B cell (primary cell): ENCODE measurements around the gene WDR7. TPM values are rescaled to one million over a fixed set of nuclear protein-coding genes. Genes with fewer than 3 reads are reported as not detected.

ENCODE experiments used
- ATAC-seq: fragments of 200-7000 bp; cut with Tn5 transposase; one replicate; pipeline ENCODE4 v1.10.0; 2021; ENCODE audit warnings: low read depth, mild to moderate bottlenecking, moderate number of reproducible peaks, moderate library complexity
- CTCF ChIA-PET: fragments of 350-600 bp; sonication (Branson Sonifier 250); formaldehyde crosslinking; loops from one replicate; lab custom pipeline; 2021; ENCODE audit warnings: antibody characterized with exemption, inconsistent platforms; lab: Charles Lee
- POLR2A ChIA-PET: fragments of 350-600 bp; sonication (Branson Sonifier 250); formaldehyde crosslinking; loops from one replicate; lab custom pipeline; 2021; ENCODE audit warnings: antibody characterized with exemption; lab: Charles Lee
- DNase-seq: peaks from one replicate; pipeline ENCODE4 v3.0.0; 2013
- H2AFZ ChIP-seq: 2 replicates; pipeline ENCODE4 v1.6.1; 2012; ENCODE audit warnings: mild to moderate bottlenecking, low read depth, low read length; ENCODE audit not compliant: insufficient read depth, poor library complexity, severe bottlenecking
- H3K27ac ChIP-seq, 2 donors: 1 replicate in 1 of 2; 2 replicates in 1 of 2; pipeline ENCODE4 v1.5.1; 2012 to 2013; ENCODE audit warnings: low read length in 2 of 2, mild to moderate bottlenecking in 2 of 2, moderate library complexity in 1 of 2
- H3K27me3 ChIP-seq, 4 experiments: fragments of 200-600 bp in 1 of 4; sonication (generic) in 1 of 4; replicated peaks in 1 of 4; 1 replicate in 2 of 4; 2 replicates in 2 of 4; pipeline versions ENCODE4 v1.6.1 to v1.7.0; 2013 to 2016; ENCODE audit warnings: low read length in 3 of 4, mild to moderate bottlenecking in 2 of 4, mixed read lengths in 1 of 4, moderate library complexity in 1 of 4; ENCODE audit not compliant: insufficient read depth in 4 of 4, control insufficient read depth in 3 of 4; ENCODE audit errors: control extremely low read depth in 1 of 4
- H3K36me3 ChIP-seq, 2 experiments: replicated peaks in 1 of 2; 1 replicate in 1 of 2; 2 replicates in 1 of 2; pipeline versions ENCODE4 v1.6.1 to v1.7.1; 2013; ENCODE audit warnings: low read length in 1 of 2; ENCODE audit not compliant: insufficient read depth in 2 of 2, control insufficient read depth in 1 of 2; ENCODE audit errors: control extremely low read depth in 1 of 2, extremely low read depth in 1 of 2
- H3K4me1 ChIP-seq, 2 donors: fragments of 200-600 bp in 1 of 2; sonication (generic) in 1 of 2; 1 replicate in 1 of 2; 2 replicates in 1 of 2; pipeline versions ENCODE4 v1.5.1 to v1.6.1; 2013 to 2017; ENCODE audit warnings: low read length in 2 of 2; ENCODE audit not compliant: control insufficient read depth in 2 of 2, insufficient read depth in 2 of 2
- H3K4me2 ChIP-seq: replicated peaks from 2 replicates; pipeline ENCODE3; 2012; ENCODE audit warnings: mild to moderate bottlenecking, low read depth, low read length; ENCODE audit not compliant: poor library complexity, severe bottlenecking
- H3K4me3 ChIP-seq, 5 experiments: fragments of 200-600 bp in 1 of 5; sonication (generic) in 1 of 5; 1 replicate in 3 of 5; 2 replicates in 2 of 5; pipeline versions ENCODE4 v1.5.1 to v1.7.0; 2011 to 2016; ENCODE audit warnings: low read length in 4 of 5, mild to moderate bottlenecking in 4 of 5, low read depth in 2 of 5, control low read depth in 1 of 5, moderate library complexity in 1 of 5; ENCODE audit not compliant: insufficient read depth in 1 of 5; ENCODE audit errors: control extremely low read depth in 1 of 5, extremely low read depth in 1 of 5
- H3K79me2 ChIP-seq: fragments of 200-600 bp; sonication (generic); one replicate; pipeline ENCODE4 v1.6.0; 2016; ENCODE audit warnings: low read length; ENCODE audit not compliant: control insufficient read depth, insufficient read depth
- H3K9ac ChIP-seq: fragments of 200-600 bp; sonication (generic); 2 replicates; pipeline ENCODE4 v1.6.1; 2017; ENCODE audit warnings: mild to moderate bottlenecking, low read length, moderate library complexity
- H3K9me3 ChIP-seq, 3 donors: one replicate each; pipeline versions ENCODE4 v1.6.1 to v1.7.1; 2013; ENCODE audit warnings: low read length in 2 of 3; ENCODE audit not compliant: control insufficient read depth in 2 of 3, insufficient read depth in 1 of 3; ENCODE audit errors: control extremely low read depth in 1 of 3
- H4K20me1 ChIP-seq: 2 replicates; pipeline ENCODE4 v1.6.0; 2012; ENCODE audit warnings: mild to moderate bottlenecking, low read length; ENCODE audit not compliant: insufficient read depth, control insufficient read depth, poor library complexity, severe bottlenecking
- H3K27ac Mint-ChIP-seq: one replicate; pipeline ENCODE4 v1.8.0; 2021; ENCODE audit warnings: mixed read lengths
- H3K27me3 Mint-ChIP-seq: one replicate; pipeline ENCODE4 v1.8.0; 2021; ENCODE audit warnings: mixed read lengths
- H3K4me1 Mint-ChIP-seq: one replicate; pipeline ENCODE4 v1.8.0; 2021; ENCODE audit warnings: mixed read lengths
- H3K4me3 Mint-ChIP-seq: one replicate; pipeline ENCODE4 v1.8.0; 2021; ENCODE audit warnings: mixed read lengths
- H3K9me3 Mint-ChIP-seq: one replicate; pipeline ENCODE4 v1.8.0; 2022; ENCODE audit warnings: mixed read lengths; ENCODE audit not compliant: insufficient read depth
- EZH2 ChIP-seq: IDR thresholded peaks from 2 replicates; pipeline ENCODE4 v1.6.1; 2012; ENCODE audit warnings: borderline replicate concordance, low read depth, mild to moderate bottlenecking, moderate library complexity, low read length; ENCODE audit not compliant: insufficient read depth, poor library complexity, severe bottlenecking
- WGBS: methylation state at CpG from one replicate; pipeline ENCODE4 v1.1.5; 2013; ENCODE audit warnings: missing lambda C conversion rate; ENCODE audit not compliant: insufficient coverage; 5-methylcytosine and 5-hydroxymethylcytosine counted together
- intact Hi-C: fragments of 100-400 bp; cut with micrococcal nuclease; formaldehyde crosslinking; loops from one replicate; pipeline ENCODE4 v1.10.0; 2022
- polyA plus RNA-seq: library from polyadenylated mRNA; depleted of rRNA; stranded (reverse); fragments of >200 nt; gene quantifications from 2 replicates; pipeline ENCODE4 v1.2.3, GENCODE V29; 2012
- total RNA-seq, 2 donors: library from RNA; stranded (reverse); fragments of 120-200 nt in 1 of 2; gene quantifications; 1 replicate in 1 of 2; 2 replicates in 1 of 2; pipeline versions ENCODE4 v1.2.3 to v1.2.4, GENCODE V29; 2013 to 2022
- TF ChIP-seq, protein P1 (sequence below): fragments of 200-600 bp; IDR thresholded peaks from one replicate; pipeline ENCODE4 v1.8.0; 2022; ENCODE audit warnings: antibody characterized with exemption, mild to moderate bottlenecking

WDR7 gene
- total and polyA plus RNA-seq, 2 donors (not counting 1 experiment from before 2014, with no cell fraction given) = 5.5 to 45.0 TPM

DNA sequence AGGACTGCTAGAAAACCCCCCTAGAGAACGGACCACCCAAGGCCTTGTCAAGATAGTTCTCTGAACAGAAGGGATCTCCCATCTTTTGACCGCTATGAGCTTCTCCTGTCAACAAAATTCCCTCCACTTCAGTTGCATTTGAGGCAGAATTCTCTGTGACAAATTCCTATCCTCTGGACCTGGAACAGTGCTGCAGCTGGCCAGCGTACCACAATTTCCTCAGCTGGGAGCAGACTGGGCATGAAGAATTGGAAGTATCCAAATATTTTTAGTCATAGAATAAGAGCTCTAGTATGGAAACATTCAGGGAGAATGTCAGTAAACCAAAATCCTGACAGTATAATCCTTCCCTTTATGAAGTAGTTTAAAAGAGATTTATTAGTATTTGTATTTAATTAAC lies 348.7 kb downstream of the WDR7 start:
- Histone ChIP-seq H3K79me2 (no peaks in the 10 kb centered on the region), H3K36me3 (no peaks in the 10 kb centered on the region), H3K4me3 (no peak overlapping the region), H4K20me1 (no peaks in the 10 kb centered on the region), H3K9me3 (no peaks in the 10 kb centered on the region), H2AFZ (no peak overlapping the region), H3K27ac (no peak overlapping the region), H3K27me3 (no peaks in the 10 kb centered on the region), H3K4me1 (peaks cover 0 to 3% of the 10 kb centered on the region in 2 donors), H3K4me2 (no peak overlapping the region), H3K9ac (no peak overlapping the region)
- H3K27me3 Mint-ChIP-seq = no peaks in the 10 kb centered on the region
- no peaks in the 10 kb centered on the region for H3K9me3 Mint-ChIP-seq
- WGBS = 95% methylated on average over 2 of the region's 3 CpGs
- ChIA-PET CTCF (no interaction called here), POLR2A (no interaction called here)
- DNase-seq (no peak), ATAC-seq (no peak)
- H3K4me3 Mint-ChIP-seq = no peak overlapping the region
- intact Hi-C loops = no loop called here
- peaks cover 11% of the 10 kb centered on the region for H3K4me1 Mint-ChIP-seq
- no peak overlapping the region for H3K27ac Mint-ChIP-seq
- TF ChIP-seq, protein P1, sequence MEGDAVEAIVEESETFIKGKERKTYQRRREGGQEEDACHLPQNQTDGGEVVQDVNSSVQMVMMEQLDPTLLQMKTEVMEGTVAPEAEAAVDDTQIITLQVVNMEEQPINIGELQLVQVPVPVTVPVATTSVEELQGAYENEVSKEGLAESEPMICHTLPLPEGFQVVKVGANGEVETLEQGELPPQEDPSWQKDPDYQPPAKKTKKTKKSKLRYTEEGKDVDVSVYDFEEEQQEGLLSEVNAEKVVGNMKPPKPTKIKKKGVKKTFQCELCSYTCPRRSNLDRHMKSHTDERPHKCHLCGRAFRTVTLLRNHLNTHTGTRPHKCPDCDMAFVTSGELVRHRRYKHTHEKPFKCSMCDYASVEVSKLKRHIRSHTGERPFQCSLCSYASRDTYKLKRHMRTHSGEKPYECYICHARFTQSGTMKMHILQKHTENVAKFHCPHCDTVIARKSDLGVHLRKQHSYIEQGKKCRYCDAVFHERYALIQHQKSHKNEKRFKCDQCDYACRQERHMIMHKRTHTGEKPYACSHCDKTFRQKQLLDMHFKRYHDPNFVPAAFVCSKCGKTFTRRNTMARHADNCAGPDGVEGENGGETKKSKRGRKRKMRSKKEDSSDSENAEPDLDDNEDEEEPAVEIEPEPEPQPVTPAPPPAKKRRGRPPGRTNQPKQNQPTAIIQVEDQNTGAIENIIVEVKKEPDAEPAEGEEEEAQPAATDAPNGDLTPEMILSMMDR = no peak
- no peak for TF ChIP-seq EZH2

DNA sequence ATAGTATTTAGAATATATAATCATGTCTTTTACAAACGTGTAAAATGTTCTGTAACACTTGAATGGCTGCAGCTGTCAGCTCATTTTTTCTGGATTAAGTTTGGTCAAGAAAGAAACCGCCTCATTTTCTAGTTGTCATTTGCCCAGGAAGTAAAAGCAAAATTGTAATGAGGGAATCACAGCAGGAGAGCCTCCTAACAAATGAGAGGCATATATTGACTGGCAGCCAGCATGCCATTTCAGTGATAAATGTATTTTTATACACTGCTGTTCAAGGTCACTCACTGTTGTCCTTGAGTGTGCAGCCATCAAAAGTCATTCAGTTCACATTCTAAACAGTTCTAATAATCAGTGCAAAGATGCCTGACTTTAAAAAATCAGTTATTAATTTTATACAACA lies 351.5 kb downstream of the WDR7 start:
- Mint-ChIP-seq H3K27me3 (no peaks in the 10 kb centered on the region), H3K4me1 (peaks cover 12% of the 10 kb centered on the region), H3K9me3 (no peaks in the 10 kb centered on the region), H3K27ac (no peak overlapping the region), H3K4me3 (no peak overlapping the region)
- Histone ChIP-seq H3K27me3 (no peaks in the 10 kb centered on the region), H3K4me1 (peaks cover 0 to 4% of the 10 kb centered on the region in 2 donors), H2AFZ (no peak overlapping the region), H3K4me2 (no peak overlapping the region), H3K27ac (no peak overlapping the region), H3K36me3 (no peaks in the 10 kb centered on the region), H4K20me1 (no peaks in the 10 kb centered on the region), H3K79me2 (no peaks in the 10 kb centered on the region), H3K4me3 (no peak overlapping the region), H3K9me3 (no peaks in the 10 kb centered on the region), H3K9ac (no peak overlapping the region)
- ChIA-PET POLR2A (no interaction called here), CTCF (no interaction called here)
- DNase-seq = no peak
- ATAC-seq = no peak
- TF ChIP-seq, protein P1 = no peak
- TF ChIP-seq EZH2 = no peak
- intact Hi-C loops = no loop called here
- WGBS = 67% methylated on average over 1 of the region's 2 CpGs
